Neural cell (in vitro differentiated cells): Measurements from ENCODE around the gene GOLGA7B.

Source experiments
- EP300 ChIP-seq: fragments of 450-650 bp; conservative IDR thresholded peaks from 2 replicates; pipeline ENCODE4 v1.6.1; 2014; ENCODE audit warnings: antibody characterized with exemption, mild to moderate bottlenecking, moderate library complexity; ENCODE audit not compliant: poor library complexity, severe bottlenecking
- EZH2 ChIP-seq: fragments of 200-600, 300-800 bp; shearing (Covaris generic), sonication (generic); IDR thresholded peaks from 2 replicates; pipeline ENCODE4 v1.6.1; 2014; ENCODE audit warnings: antibody characterized with exemption, low read length, borderline replicate concordance, mild to moderate bottlenecking; ENCODE audit not compliant: insufficient read depth, poor library complexity, severe bottlenecking
- MXI1 ChIP-seq: fragments of 450-650 bp; conservative IDR thresholded peaks from 2 replicates; pipeline ENCODE4 v1.6.1; 2014; ENCODE audit warnings: antibody characterized with exemption, mild to moderate bottlenecking; ENCODE audit not compliant: poor library complexity, severe bottlenecking
- POLR2AphosphoS5 ChIP-seq: IDR thresholded peaks from 2 replicates; pipeline ENCODE4 v1.6.1; 2012
- SMC3 ChIP-seq: fragments of 450-650 bp; conservative IDR thresholded peaks from 2 replicates; pipeline ENCODE4 v1.6.1; 2014; ENCODE audit warnings: antibody characterized with exemption, mild to moderate bottlenecking, moderate library complexity; ENCODE audit not compliant: poor library complexity
- TAF1 ChIP-seq: IDR thresholded peaks from 2 replicates; pipeline ENCODE4 v1.6.1; 2012; ENCODE audit warnings: low read depth
- TF ChIP-seq, protein P1 (sequence below): fragments of 450-650 bp; IDR thresholded peaks from 2 replicates; pipeline ENCODE4 v1.5.1; 2014; ENCODE audit warnings: antibody characterized with exemption, mild to moderate bottlenecking, moderate library complexity; ENCODE audit not compliant: poor library complexity, severe bottlenecking
- TF ChIP-seq, protein P2 (sequence below): IDR thresholded peaks from 2 replicates; pipeline ENCODE4 v1.6.1; 2012; ENCODE audit warnings: borderline replicate concordance

DNA sequence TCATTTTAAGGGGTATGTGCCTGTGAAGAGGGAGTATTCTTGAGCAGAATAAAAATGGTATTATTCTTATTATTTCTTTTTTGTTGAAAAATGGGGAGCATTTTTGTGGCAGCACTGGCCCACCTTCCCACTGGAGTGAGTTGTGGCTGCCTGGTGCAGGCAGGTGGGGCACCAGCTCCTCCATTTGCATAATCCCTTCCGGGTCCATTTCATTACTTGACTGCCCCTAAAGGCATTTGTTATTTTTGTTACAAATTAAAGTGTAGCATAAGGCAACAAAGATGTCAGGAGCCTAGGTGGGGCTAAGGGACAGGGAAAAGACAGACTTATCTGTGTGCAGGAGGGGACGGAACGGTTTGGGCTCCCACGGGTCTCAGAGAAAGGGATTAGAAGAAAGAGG is 26.8 kb downstream of the GOLGA7B start:
- TF ChIP-seq, protein P1, sequence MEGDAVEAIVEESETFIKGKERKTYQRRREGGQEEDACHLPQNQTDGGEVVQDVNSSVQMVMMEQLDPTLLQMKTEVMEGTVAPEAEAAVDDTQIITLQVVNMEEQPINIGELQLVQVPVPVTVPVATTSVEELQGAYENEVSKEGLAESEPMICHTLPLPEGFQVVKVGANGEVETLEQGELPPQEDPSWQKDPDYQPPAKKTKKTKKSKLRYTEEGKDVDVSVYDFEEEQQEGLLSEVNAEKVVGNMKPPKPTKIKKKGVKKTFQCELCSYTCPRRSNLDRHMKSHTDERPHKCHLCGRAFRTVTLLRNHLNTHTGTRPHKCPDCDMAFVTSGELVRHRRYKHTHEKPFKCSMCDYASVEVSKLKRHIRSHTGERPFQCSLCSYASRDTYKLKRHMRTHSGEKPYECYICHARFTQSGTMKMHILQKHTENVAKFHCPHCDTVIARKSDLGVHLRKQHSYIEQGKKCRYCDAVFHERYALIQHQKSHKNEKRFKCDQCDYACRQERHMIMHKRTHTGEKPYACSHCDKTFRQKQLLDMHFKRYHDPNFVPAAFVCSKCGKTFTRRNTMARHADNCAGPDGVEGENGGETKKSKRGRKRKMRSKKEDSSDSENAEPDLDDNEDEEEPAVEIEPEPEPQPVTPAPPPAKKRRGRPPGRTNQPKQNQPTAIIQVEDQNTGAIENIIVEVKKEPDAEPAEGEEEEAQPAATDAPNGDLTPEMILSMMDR: no peak
- TF ChIP-seq, protein P2, sequence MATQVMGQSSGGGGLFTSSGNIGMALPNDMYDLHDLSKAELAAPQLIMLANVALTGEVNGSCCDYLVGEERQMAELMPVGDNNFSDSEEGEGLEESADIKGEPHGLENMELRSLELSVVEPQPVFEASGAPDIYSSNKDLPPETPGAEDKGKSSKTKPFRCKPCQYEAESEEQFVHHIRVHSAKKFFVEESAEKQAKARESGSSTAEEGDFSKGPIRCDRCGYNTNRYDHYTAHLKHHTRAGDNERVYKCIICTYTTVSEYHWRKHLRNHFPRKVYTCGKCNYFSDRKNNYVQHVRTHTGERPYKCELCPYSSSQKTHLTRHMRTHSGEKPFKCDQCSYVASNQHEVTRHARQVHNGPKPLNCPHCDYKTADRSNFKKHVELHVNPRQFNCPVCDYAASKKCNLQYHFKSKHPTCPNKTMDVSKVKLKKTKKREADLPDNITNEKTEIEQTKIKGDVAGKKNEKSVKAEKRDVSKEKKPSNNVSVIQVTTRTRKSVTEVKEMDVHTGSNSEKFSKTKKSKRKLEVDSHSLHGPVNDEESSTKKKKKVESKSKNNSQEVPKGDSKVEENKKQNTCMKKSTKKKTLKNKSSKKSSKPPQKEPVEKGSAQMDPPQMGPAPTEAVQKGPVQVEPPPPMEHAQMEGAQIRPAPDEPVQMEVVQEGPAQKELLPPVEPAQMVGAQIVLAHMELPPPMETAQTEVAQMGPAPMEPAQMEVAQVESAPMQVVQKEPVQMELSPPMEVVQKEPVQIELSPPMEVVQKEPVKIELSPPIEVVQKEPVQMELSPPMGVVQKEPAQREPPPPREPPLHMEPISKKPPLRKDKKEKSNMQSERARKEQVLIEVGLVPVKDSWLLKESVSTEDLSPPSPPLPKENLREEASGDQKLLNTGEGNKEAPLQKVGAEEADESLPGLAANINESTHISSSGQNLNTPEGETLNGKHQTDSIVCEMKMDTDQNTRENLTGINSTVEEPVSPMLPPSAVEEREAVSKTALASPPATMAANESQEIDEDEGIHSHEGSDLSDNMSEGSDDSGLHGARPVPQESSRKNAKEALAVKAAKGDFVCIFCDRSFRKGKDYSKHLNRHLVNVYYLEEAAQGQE: no peak
- TF ChIP-seq SMC3 (no peak), POLR2AphosphoS5 (no peak), EP300 (no peak), MXI1 (no peak), TAF1 (no peak), EZH2 (no peak)
